Pancreas (tissue), 10 donors: ENCODE measurements around the gene ST8SIA5. TPM values are rescaled to one million over a fixed set of nuclear protein-coding genes. Genes with fewer than 3 reads are reported as not detected.

ENCODE experiments used
- ATAC-seq, 4 donors: fragments of 200-7000 bp; cut with Tn5 transposase; one replicate each; pipeline versions ENCODE4 v1.8.0 to v1.9.1; 2020; ENCODE audit warnings: mild to moderate bottlenecking in 4 of 4, moderate library complexity in 4 of 4
- DNase-seq, 6 donors: peaks; one replicate each; pipeline ENCODE4 v3.0.0-alpha.2; 2020
- FAIRE-seq: peaks from 2 replicates; lab custom pipeline; 2012; peaks lifted over from hg19 to GRCh38; lab: Jason Lieb, UNC
- H3K27ac ChIP-seq, 4 donors: fragments of 200-600 bp; sonication (generic); 1 replicate in 3 of 4; 2 replicates in 1 of 4; pipeline versions ENCODE4 v1.5.0 to v1.8.0; 2020
- H3K27me3 ChIP-seq, 4 donors: fragments of 200-600 bp; one replicate each; pipeline ENCODE4 v1.8.0; 2021
- H3K36me3 ChIP-seq, 3 donors: fragments of 200-600 bp; sonication (generic) in 1 of 3; one replicate each; pipeline versions ENCODE4 v1.5.0 to v1.8.0; 2020 to 2021
- H3K4me1 ChIP-seq, 3 donors: fragments of 200-600 bp; one replicate each; pipeline ENCODE4 v1.8.0; 2021
- H3K4me3 ChIP-seq, 4 donors: fragments of 200-600 bp; sonication (generic) in 2 of 4; one replicate each; pipeline versions ENCODE4 v1.5.0 to v1.8.0; 2020 to 2021
- H3K9me3 ChIP-seq, 4 donors: fragments of 200-600 bp; one replicate each; pipeline ENCODE4 v1.8.0; 2021
- WGBS, 2 donors: extraction: QIAGEN DNeasy Blood & Tissue Kit; methylation state at CpG; one replicate each; pipeline ENCODE4 v1.1.7; 2013; 5-methylcytosine and 5-hydroxymethylcytosine counted together
- intact Hi-C, 3 donors: fragments of 100-400 bp; cut with DNase I; formaldehyde crosslinking; loops; one replicate each; pipeline versions ENCODE4 v1.11.1 to v1.14.2; 2022
- polyA plus RNA-seq, 2 donors: library from polyadenylated mRNA; stranded (reverse); fragments of 200-250 nt; gene quantifications; one replicate each; pipeline ENCODE4 v1.2.3, GENCODE V29; 2013
- total RNA-seq, 6 donors: library from RNA; stranded (reverse); fragmentation: NEBNext Ultra II Directional in 4 of 6; extraction: Animal tissue kit (Norgen Biotek cat#: 25700) in 4 of 6; gene quantifications; one replicate each; pipeline versions ENCODE4 v1.2.1 to v1.2.4, GENCODE V29; 2021 to 2023
- TF ChIP-seq, protein P1 (sequence below), 4 donors: fragments of 200-600 bp; sonication (generic) in 3 of 4; IDR thresholded peaks; one replicate each; pipeline versions ENCODE4 v1.5.0 to v1.8.0; 2021; ENCODE audit warnings: antibody characterized with exemption in 4 of 4
- donor health status: healthy with polysubstance abuse.
- donor health status: DM: no; HTN: no; CAD: no; lungs with moderate emphysema.
- donor health status: DM: no; HTN: no; CAD: no.
- donor health status: control.
- donor health status: control.
- donor health status: Bipolar disorder and iron deficiency.
- donor health status: DM: yes; HTN: yes; CAD: no.
- donor health status: DM: no; HTN: no; CAD: no.
- donor health status: DM: no; HTN: no; CAD: no.
- donor health status: DM: yes; HTN: yes; CAD: no.

ST8SIA5 gene
- total and polyA plus RNA-seq, 8 donors, result 0.06 to 1.1 (median 0.24) TPM

- H3K27ac ChIP-seq, result no peak overlapping the region
- peaks cover 0 to 5% (median 0%) of the 10 kb centered on the region in 4 donors for H3K27me3 ChIP-seq
- no peaks in the 10 kb centered on the region for H3K36me3 ChIP-seq
- no peak for FAIRE-seq
- no peak for DNase-seq
- no peak overlapping the region for H3K4me3 ChIP-seq
- TF ChIP-seq, protein P1, sequence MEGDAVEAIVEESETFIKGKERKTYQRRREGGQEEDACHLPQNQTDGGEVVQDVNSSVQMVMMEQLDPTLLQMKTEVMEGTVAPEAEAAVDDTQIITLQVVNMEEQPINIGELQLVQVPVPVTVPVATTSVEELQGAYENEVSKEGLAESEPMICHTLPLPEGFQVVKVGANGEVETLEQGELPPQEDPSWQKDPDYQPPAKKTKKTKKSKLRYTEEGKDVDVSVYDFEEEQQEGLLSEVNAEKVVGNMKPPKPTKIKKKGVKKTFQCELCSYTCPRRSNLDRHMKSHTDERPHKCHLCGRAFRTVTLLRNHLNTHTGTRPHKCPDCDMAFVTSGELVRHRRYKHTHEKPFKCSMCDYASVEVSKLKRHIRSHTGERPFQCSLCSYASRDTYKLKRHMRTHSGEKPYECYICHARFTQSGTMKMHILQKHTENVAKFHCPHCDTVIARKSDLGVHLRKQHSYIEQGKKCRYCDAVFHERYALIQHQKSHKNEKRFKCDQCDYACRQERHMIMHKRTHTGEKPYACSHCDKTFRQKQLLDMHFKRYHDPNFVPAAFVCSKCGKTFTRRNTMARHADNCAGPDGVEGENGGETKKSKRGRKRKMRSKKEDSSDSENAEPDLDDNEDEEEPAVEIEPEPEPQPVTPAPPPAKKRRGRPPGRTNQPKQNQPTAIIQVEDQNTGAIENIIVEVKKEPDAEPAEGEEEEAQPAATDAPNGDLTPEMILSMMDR (IDR thresholded peaks at IDR 0.05), result no peak
- no peaks in the 10 kb centered on the region for H3K9me3 ChIP-seq
- intact Hi-C loops, result no loop called here
- no peak for ATAC-seq
- no peaks in the 10 kb centered on the region for H3K4me1 ChIP-seq
These were observed 10.4 kb upstream of the ST8SIA5 start for GRCh38 chr18:46767217-46767616.

GRCh38 chr18:46764586-46764985 is 7.7 kb upstream of the ST8SIA5 start:
- no peak overlapping the region for H3K4me3 ChIP-seq
- no peak for DNase-seq
- 79 to 92% methylated on average over 2 of the region's 2 CpGs for WGBS, 2 donors
- intact Hi-C loops, result no loop called here
- TF ChIP-seq, protein P1 (IDR thresholded peaks at IDR 0.05), result no peak
- H3K9me3 ChIP-seq, result no peaks in the 10 kb centered on the region
- H3K4me1 ChIP-seq, result no peaks in the 10 kb centered on the region
- H3K36me3 ChIP-seq, result no peaks in the 10 kb centered on the region
- no peak overlapping the region for H3K27ac ChIP-seq
- FAIRE-seq, result no peak
- no peak for ATAC-seq
- H3K27me3 ChIP-seq, result peaks cover 0 to 10% (median 2%) of the 10 kb centered on the region in 4 donors

DNA sequence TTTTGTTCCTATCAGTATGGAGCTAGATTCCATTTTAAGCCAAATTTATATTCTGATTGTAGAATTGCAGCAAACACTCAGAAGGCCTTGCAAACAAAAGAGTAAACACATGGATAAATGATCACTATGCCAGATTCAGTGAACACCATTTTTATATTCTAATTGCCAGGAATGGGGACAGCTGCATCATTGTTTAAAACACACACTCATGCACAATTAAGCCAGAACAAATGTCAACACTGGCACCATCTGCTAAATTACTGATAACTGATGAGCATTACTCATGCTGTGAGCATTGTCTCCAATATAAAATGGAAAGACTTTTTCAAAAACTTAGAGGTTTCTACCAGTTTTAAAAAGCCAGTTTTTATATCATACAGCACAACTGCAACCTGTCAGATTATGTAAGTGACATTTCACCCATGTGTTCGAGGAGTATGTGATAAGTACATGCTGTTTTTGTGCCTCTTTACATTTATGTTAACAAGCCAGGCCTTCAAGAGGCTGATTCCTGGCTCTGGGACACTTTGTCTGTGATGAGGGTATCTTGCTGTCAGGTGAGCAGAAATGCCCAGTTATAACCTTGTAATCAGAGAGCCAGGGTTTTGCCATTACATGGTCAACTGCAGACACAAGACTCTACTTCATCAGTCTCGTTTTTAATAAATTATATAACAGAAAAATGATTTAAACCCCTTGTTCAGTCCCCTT is 4.4 kb upstream of the ST8SIA5 start:
- Histone ChIP-seq H3K27me3 (peaks cover 0 to 37% (median 10%) of the 10 kb centered on the region in 4 donors), H3K4me1 (no peaks in the 10 kb centered on the region), H3K4me3 (no peak overlapping the region), H3K27ac (no peak overlapping the region), H3K36me3 (no peaks in the 10 kb centered on the region), H3K9me3 (no peaks in the 10 kb centered on the region)
- DNase-seq (no peak), FAIRE-seq (no peak), ATAC-seq (peak in 2 of 4 donors; percentile 48 to 60)
- TF ChIP-seq, protein P1 (IDR thresholded peaks at IDR 0.05), result no peak
- WGBS, 2 donors, result 31 to 47% methylated on average over 2 of the region's 2 CpGs
- intact Hi-C loops, result no loop called here

GRCh38 chr18:46759890-46760289 is 3.0 kb upstream of the ST8SIA5 start:
- H3K36me3 ChIP-seq, result no peaks in the 10 kb centered on the region
- H3K4me1 ChIP-seq, result no peaks in the 10 kb centered on the region
- TF ChIP-seq, protein P1 (IDR thresholded peaks at IDR 0.05), result no peak
- peaks cover 0 to 37% (median 11%) of the 10 kb centered on the region in 4 donors for H3K27me3 ChIP-seq
- intact Hi-C loops, result no loop called here
- H3K4me3 ChIP-seq, result no peak overlapping the region
- no peaks in the 10 kb centered on the region for H3K9me3 ChIP-seq
- H3K27ac ChIP-seq, result no peak overlapping the region
- DNase-seq (no peak), FAIRE-seq (no peak), ATAC-seq (no peak)
- 51 to 59% methylated on average over 6 of the region's 6 CpGs for WGBS, 2 donors

GRCh38 chr18:46756025-46756558 is 761 bp downstream of the ST8SIA5 start:
- Histone ChIP-seq H3K9me3 (no peaks in the 10 kb centered on the region), H3K4me3 (peak overlapping the region in 1 of 4 donors; percentile 25), H3K27ac (no peak overlapping the region), H3K27me3 (peaks cover 0 to 32% (median 11%) of the 10 kb centered on the region in 4 donors), H3K36me3 (no peaks in the 10 kb centered on the region), H3K4me1 (no peaks in the 10 kb centered on the region)
- no peak for ATAC-seq
- TF ChIP-seq, protein P1 (IDR thresholded peaks at IDR 0.05), result no peak
- DNase-seq, result no peak
- no peak for FAIRE-seq
- WGBS, 2 donors, result 3% methylated on average over 41 of the region's 41 CpGs
- intact Hi-C loops, result no loop called here
